ENCODE data around the gene SSC4D.
"Not testable (repeated sequence)": the region's sequence is repeated elsewhere in the genome, so short reads cannot be mapped to it uniquely, and the experiment has no call there.

The SSC4D gene

DNA sequence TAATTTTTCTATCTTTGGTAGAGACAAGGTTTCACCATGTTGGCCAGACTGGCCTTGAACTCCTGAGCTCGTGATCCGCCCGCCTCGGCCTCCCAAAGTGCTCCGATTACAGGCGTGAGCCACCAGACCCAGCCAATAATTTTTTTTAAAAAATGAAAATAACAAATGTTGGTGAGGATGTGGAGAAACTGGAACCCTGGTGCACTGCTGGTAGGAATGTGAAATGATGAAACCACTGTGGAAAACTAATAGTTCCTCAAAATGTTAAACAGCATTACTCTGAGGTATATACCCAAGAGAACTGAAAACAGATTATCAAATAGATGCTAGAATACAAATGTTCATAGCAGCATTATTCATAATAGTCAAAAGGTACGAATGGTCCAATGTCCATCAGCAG is 27.7 kb downstream of the SSC4D start:
- DNase-seq, result no peak

DNA sequence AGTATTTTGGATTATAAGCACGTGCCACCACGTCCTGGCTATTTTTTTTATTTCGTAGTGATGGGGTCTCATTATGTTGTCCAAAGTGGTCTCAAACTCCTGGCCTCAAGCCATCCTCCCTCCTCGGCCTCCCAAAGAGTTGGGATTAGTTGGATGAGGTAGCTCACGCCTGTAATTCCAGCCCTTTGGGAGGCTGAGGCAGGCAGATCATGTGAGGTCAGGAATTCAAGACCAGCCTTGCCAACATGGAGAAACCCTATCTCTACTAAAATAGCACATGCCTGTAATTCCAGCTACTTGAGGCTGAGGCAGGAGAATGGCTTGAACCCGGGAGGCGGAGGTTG is 28.9 kb downstream of the SSC4D start:
- DNase-seq, result no peak

DNA sequence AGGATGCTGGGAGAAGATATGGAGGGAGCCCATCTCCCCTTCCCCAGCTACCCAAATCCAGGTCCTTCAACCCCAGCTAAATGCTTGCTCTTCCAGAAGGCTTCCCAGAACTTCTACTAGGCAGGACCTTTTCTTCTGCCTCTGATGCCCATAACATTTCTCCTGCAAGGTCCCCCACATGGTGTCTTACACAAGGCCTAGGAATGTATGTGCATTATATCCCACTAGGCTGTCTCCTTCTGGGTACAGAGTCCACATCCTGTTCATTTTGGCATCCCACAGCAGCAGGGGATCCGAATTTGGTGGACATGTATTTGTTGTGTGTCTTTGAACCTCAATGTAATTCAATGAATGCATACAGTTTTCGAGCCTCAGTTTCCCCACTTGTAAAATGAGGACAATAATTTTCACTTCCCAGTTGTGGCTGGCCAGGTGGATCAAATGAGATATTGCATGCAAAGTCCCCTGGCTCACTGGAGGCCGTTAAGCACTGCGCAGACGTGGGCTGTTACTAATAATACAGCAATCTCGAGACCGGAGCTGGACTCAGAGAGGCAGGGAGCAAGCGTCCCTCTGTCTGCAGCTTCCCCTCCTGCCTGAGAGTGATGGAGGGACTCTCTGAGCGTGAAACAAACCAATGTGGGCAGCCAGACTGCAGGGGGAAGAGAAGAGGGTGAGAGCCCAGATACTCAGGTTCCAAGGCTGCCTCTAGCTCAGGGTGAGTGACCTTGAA is 32.1 kb downstream of the SSC4D start:
- no peak for DNase-seq

DNA sequence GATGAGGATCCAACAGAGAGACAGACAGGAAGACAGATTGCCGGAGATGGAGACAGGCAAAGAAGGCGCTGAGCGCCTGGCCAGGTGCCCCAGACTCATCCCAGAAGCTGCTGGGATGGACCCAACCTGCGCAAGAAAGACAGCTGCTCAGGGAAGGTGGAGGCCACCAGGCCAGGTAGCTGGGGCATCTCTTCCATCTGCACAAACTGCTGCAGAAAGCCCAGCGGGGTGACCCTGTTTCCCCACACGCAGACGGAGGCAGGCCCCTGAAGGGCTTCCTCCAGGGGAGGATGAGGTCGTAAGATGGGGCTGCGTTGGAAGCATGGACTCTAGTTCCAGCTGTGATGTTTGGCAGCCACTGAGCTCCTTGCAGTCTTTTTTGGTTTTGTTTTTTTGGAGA is 34.2 kb downstream of the SSC4D start:
- no peak for DNase-seq

DNA sequence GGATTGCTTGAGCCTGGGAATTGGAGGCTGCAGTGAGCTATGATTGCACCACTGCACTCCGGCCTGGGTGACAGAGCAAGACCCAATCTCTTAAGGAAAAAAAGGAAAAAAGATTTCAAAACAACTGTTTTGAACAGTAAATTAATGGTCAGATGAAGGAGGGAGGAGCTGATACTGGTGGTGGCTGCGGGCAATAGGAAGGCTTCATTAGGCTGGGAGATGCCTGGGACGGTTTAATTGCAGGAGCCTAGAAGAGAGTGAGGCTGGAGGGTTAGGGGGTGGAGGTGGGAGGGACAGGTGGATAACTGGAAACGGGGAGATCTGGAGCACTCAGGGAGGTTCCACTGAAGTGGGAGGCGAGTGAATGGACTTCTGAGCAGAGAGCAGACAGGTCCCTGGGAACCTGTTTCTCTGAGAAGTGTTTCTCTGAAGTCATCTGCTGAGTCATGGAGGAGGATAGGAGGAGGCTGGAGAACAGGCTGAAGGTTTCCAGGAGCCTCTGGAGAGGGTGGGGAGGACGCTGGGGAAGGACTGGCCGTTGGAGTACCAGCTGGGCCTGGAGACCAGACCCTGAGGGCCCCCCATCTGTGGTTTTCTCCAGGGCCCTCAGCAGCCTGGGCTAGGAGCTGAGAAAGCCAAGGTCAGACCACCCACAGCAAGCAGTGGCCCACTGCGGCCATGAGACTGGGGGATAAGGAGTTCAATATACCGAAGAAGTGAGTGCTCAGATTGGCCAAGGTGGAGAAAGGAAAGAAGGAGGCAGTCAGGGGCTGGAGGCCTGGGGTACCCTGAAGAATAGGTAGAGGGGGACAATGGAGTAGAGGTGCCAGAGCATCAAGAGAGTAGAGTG is 36.3 kb downstream of the SSC4D start:
- DNase-seq, result no peak

DNA sequence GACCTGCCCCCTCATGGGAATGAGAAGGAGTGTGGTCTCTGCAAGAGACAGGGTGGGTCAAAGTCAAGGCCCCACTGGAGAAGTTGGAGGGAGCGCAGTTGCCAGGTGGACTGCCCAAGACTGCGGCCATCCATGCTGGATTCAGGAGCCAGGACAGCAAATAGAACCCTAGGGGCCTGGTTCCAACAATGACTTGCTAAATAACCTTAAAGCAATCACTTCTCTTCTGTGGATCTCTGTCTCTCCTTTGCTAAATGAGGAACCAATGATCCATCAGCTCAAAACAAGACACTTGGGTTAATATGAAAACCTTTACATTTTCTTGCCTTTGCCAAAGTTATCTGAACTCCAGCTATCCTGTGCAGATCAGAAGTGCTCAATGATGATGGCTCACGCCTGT is 38.1 kb downstream of the SSC4D start:
- no peak for DNase-seq

DNA sequence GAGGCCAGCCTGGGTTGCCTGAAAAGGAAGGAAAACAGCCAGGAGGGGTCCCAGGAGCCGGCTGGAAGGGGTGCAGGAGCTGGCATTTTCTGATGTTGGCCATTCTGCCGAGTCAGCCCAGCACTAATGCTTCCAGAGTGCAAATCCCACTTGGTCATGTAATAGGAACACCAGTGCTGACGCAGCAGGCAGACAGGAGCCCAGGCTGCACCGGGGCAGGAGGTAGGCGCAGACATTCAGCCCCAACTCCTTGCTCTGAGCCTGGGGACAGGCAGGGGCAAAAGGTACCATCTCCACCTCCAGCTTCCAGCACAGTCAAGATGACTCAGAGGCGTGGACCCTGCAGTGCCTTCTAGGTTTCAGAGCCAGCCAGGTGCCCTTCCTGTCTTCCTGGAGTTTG is 40.5 kb downstream of the SSC4D start:
- no peak for DNase-seq

DNA sequence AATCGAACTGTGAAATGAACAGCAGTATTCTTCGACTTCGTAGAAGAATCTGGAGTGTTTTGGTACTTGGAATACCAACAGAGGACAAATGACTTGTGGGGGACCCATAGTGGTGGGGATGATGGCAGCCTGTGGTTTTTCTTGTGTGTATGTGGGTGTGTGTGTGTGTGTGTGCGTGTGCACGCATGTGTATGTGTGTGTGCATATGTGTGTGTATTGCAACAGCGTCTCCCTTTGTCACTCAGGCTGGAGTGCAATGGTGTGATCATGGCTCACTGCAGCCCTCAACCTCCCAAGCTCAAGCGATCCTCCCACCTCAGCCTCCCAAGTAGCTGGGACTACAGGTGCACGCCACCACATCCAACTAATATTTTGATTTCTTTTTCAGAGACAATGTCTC is 41.3 kb downstream of the SSC4D start:
- DNase-seq, result no peak

DNA sequence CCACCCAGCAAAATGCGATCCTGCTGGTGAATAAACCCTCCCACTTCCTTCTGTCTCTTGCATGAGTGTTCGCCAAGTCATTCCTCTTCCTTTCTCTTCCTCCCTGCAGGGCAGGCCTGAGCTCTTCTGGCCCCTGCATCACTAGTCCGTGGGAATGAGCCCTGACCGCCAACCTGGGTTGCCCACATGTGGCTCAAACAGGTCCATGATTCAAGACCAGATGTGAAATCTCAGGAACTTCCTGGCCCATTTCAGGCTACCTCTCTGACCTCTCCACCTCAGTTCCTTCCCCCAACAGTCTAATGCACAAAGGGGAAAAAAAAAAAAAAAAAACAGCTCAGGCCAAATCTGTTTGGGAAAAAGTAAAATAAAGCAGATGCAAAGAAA is 45.3 kb downstream of the SSC4D start:
- DNase-seq, result no peak

DNA sequence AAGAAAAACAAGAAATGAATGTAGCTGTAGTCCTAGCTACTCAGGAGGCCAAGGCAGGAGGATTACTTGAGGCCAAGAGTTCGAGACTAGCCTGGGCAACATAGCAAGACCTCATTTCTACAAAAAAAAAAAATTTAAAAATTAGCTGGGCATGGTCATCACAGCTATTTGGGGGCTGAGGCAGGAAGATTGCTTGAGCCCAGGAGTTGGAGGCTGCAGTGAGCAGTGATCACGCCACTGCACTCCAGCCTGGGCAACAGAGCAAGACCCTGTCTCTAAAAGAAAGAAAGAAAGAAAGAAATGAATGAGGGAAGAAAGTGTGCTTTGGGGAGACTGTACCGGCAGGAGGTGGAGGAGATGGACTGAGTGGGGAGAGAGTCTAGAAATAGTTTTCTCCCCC is 45.7 kb downstream of the SSC4D start:
- DNase-seq, result not testable (repeated sequence)

DNA sequence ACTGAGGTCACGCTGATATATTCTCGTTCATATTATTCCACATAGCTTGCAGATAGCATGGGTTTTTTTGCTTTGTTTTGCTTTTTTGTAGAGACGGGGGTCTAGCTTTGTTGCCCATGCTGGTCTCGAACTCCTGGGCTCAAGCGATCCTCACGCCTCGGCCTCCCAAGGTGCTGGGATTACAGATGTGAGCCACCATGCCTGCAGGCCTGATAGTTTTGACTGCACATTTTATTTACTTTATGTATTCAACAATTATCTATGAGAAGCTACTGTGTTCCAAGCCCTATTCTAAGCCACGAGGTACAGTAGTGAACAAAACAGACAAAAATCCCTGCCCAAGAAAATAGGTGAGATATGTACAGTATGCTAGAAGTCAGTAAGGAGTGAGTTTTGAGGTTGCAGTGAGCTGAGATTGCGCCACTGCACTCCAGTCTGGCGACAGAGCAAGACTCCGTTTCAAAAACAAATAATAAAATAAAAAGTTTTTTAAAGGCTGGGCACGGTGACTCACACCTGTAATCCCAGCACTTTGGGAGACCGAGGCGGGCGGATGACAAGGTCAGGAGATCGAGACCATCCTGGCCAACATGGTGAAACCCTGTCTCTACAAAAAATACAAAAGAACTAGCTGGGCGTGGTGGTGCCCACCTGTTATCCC is 49.4 kb downstream of the SSC4D start:
- DNase-seq, result no peak

DNA sequence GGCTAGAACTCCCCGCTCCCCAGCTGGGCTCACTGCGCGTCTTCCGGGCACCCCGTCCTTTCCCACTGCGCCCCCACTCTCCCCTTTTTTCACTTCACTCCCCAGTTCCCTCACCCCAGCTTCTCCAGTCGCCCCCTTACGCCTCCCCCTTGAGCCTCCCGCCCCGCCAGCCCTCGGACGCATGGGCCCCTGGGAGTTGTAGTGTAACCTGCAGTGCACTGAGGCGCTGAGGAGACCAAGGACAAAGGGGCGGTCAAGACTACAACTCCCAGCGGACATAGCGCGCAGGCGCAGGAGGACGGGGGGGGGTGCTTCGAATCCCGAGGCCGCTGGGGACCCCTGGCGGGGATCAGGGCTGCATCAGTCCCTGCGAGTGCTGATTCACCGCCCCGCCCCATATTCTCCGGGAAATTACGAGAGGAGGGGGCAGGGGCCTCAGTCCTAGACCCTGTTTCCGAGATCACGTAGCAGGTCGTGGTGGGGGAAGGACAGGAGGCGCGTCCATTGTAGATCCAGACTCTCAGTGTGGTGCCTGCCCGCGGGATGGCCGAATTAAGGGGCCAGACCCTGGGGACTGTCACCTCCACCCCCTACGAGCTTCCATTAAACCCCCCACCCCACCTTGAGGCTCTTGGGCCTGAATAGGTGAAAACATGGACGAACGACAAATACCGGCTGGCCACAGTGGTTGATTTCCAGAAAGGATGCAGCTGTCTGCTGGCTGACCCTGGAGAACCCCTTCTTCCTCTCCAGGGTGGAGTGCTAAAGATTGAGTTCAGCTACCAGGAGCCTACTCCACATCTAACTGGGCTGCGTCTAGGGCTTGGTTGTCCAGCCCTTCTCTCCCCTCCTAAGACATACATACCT is 50.2 kb downstream of the SSC4D start:
- DNase-seq, result peak; percentile 98

DNA sequence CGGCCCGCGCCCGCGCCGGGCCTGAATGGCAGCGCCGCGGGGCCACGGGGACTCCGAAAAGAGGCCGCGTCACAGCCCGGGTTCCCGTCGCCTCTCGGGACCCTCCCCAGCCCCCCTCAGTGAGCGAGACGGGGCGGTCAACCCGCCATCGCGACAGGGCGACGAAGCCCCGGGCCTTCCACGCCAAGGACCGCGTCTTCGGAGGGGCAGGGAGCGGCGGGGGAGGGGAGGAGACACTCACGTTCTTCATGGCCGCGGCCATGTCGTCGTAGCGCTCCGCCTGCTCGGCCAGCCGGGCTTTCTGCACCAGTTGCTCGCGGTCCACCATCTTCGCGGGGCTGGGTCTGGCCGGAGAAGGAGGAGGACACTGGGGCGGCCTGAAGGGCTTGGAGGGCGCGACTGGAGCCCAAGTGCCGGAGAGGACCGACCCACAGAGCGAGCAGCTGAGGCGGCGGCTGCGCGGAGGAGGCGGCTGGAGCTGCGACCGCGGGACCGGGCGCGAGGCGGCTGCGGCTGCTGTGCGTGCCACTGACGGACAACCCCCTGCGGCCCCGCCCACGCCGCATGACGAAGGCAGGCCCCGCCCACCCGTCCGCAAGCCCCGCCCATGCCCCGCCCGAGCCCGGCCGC is 50.9 kb downstream of the SSC4D start, which contains the start of gene YWHAG:
Gene YWHAG, minus strand, starts transcription at position 511 of the 630 bp plus-strand sequence. Its CDS starts 183 bp downstream, at position 328.
- DNase-seq, result peak; percentile 84

DNA sequence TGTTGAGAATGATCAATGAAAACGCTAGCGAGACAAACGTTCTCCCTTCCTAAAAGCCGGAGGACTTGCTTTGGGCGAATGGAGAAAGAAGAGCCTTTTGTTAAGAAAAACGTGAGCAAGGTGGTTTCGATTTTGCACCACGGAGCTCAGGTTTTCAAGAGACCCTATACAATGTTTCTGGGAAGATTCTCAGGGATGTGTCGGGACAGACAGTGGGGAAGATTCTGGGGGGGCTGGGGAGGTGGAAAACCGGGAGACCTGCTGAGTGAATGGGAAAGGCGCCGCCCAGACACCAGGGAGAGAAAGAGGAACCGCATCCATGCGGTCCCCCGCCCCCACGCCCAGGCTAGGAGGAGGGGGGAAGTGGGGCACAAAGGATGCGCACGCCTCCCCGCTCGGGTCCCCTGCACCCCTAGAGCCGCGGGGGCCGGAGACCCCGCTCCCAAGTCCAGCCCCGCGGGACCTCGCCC is 51.5 kb downstream of the SSC4D start:
- peak; percentile 50 for DNase-seq

DNA sequence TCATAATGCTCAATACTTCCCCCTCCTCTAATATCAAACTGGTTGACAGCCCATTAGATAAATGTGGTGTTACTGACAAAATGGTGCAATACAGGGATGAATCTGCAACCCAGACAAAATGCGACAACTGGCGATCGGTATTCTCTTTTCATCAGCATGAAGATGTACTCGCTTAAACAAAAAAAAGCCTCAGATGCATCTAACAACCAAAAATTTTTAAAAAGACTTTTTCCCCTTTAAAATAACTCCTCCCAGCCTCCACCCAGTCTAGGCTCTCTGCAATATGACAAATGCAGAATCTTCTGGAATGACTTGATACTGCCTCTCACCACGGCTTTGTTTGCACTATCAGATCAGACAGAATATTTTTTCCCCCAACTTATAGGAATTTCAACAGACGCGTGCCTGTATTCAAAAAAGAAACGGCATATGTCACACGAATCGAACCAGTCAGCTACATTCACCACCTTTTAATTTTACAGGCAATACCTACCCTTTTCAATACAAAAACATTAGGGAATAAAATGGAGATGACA is 52.0 kb downstream of the SSC4D start:
- DNase-seq, result no peak

DNA sequence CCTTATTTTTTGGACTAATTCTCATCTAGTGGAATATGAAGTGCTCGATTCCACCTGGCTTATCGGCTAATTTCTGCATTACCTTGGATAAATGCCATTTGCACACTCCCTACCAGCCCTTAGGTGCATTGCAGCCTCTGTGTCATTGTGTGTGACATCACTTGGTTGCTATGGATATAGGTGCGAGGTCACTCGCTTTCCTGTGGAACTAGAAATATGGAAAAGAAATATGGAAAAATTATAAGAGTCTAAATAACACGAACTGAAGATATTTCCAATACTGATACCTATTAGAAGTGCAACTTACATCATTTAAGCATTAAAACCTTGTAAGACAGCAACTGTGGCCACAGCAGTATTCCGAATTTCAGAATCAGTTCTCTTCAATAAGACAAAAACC is 52.7 kb downstream of the SSC4D start:
- no peak for DNase-seq

DNA sequence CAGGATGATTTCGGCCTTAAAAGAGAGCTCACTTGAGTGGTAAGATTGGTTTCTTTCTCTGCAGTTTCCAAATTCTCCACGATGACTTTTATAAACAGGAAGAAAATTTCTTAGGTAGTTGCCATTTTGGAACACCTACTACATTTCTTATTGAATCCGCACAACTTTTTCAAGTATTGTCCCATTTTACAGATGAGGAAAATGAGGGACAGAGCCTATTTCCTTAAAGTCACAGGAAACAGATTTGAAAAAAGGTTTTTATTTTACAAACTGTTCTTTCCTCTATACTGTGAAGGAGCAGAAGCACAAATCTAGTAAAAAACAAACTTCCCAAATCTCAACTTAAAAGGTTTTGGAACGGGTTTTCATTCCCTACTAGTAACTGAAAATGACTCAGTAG is 53.4 kb downstream of the SSC4D start:
- DNase-seq, result no peak

DNA sequence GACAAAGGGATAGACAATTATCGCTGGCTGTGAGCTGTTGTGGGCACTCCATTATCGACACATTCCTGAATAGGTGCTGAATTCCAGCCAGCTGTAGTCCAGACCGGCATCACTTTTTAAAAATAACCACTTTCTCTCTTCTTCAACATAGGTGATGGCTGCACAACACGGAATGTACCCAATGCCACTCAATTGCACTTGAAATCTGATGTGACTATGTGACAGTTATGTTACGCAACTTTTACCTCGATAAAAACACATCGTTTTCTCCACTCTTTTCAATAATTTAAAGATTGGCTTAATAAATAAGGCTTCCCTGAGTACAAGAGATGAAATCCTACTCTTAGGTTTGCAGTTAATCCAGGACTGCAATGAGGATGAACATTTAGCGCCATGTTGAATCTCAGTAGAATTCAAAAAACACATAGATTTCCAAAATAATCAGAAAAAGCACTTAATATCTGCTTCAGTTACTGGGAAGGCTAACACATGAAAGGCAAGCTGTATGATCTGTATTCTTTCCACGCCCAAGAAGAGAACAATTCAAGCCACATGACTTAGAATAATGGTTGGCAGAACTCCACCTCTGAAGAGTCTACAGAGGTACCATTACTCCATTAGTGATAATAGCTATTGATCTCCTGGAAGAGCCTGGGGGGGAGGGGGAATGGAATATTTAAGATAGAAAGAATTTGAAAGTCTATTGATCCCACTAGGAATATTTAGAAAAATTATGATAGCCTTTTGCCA is 54.3 kb downstream of the SSC4D start:
- no peak for DNase-seq

DNA sequence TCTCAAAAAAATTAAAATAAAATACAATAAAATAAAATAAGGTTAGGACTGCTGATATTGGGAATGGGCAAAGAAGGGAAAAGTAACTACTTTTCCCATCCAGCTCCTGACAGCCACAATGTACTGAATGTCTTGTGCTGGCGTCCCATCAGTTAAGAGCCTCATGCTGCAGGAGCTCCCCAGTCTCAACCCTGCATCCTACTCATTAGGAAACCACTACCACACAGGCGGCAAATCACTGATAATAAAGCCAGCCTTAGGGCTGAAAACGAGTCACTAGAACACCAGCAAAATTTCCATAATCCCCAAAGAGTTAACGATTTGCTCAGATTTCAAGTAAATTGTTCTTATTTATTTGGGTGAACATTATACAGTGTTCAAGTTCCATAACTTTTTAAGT is 55.0 kb downstream of the SSC4D start:
- no peak for DNase-seq

DNA sequence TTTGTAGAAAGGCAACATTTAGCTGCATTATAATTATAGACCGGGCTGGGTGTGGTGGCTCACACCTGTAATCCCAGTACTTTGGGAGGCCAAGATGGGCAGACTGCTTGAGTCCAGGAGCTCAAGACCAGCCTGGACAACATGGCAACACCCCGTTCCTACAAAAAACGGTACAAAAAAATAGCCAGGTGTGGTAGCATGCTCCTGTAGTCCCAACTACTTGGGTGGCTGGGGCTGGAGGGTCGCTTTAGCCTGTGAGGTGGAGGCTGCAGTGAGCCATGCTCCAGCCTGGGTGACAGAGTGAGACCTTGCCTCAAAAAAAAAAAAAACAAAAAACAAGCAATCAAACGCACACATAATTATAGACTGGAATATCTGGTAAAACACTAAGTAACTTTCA is 55.8 kb downstream of the SSC4D start:
- no peak for DNase-seq

DNA sequence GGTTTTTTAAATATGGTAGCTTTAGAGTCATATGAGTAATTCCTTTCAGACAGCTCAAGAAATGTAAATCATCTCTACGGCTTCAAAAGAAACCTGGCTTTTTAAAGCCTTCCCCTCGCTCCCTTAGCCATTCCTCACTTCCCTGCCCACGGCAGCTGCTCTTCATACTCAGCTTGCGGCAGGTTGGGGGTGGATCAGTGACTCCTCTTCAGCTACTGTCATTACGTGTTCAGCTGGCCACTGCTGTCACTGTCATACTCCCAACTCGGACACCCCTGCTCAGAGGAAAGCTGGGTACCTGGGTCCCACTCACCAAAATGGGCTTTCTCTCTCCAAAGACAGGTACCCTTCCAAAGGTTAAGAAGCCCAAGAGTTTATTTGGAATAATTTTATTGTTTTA is 57.3 kb downstream of the SSC4D start:
- no peak for DNase-seq

Measured in CD4-positive, alpha-beta T cell treated with Interferon gamma for 1 hour (primary cell).